Measurements from ENCODE around the gene COL20A1.
A peak's percentile ranks its signal among the peaks of the same experiment; 100 is the strongest.

Gene COL20A1

GRCh38 chr20:63344616-63345327, 51.8 kb downstream of the COL20A1 start:
- Histone ChIP-seq H3K27me3 (peaks cover 0 to 18% (median 0%) of the 10 kb centered on the region in 11 experiments; a peak in 7 of 22 replicates), H3K4me2 (peak overlapping the region in 9 of 11 experiments; percentile 33 to 82 (median 67); a peak in 17 of 22 replicates), H4K20me1 (peaks cover 0 to 18% (median 0%) of the 10 kb centered on the region in 11 experiments; a peak in 4 of 22 replicates), H3K36me3 (no peaks in the 10 kb centered on the region), H3K9me3 (replicated peaks in 1 of 11) (no peaks in the 10 kb centered on the region), H3K4me1 (peaks cover 0 to 23% (median 19%) of the 10 kb centered on the region in 10 experiments; a peak in 17 of 20 replicates), H3K4me3 (no peak overlapping the region), H3K9ac (no peak overlapping the region; a peak in 1 of 22 replicates), H3K27ac (no peak overlapping the region)
- TF ChIP-seq Cebpa-rat (IDR thresholded peaks at IDR 0.05): no peak

- no peak for TF ChIP-seq Cebpa-rat (IDR thresholded peaks at IDR 0.05)
- peaks cover 0 to 18% (median 0%) of the 10 kb centered on the region in 11 experiments; a peak in 7 of 22 replicates for H3K27me3 ChIP-seq
These were observed 52.5 kb downstream of the COL20A1 start for GRCh38 chr20:63345328-63346100.

GRCh38 chr20:63346131-63347080, 53.4 kb downstream of the COL20A1 start:
- Histone ChIP-seq H4K20me1 (peaks cover 0 to 18% (median 0%) of the 10 kb centered on the region in 11 experiments; a peak in 4 of 22 replicates), H3K9me3 (replicated peaks in 1 of 11) (peaks cover 0 to 9% (median 0%) of the 10 kb centered on the region in 11 experiments; a peak in 8 of 22 replicates), H3K36me3 (no peaks in the 10 kb centered on the region), H3K9ac (peak overlapping the region in 1 of 11 experiments; percentile 38; a peak in 1 of 22 replicates), H3K27ac (no peak overlapping the region), H3K27me3 (peaks cover 0 to 18% (median 0%) of the 10 kb centered on the region in 11 experiments; a peak in 7 of 22 replicates), H3K4me1 (peaks cover 0 to 23% (median 20%) of the 10 kb centered on the region in 10 experiments; a peak in 17 of 20 replicates), H3K4me3 (no peak overlapping the region), H3K4me2 (peak overlapping the region in 8 of 11 experiments; percentile 44 to 82 (median 70); a peak in 16 of 22 replicates)
- TF ChIP-seq Cebpa-rat (IDR thresholded peaks at IDR 0.05): no peak

More at GRCh38 chr20:63345328-63346100, 52.5 kb downstream of the COL20A1 start:
- H3K9ac ChIP-seq: peak overlapping the region in 2 of 11 experiments; percentile 24 to 38; a peak in 2 of 22 replicates
- no peak overlapping the region for H3K27ac ChIP-seq
- peaks cover 0 to 23% (median 19%) of the 10 kb centered on the region in 10 experiments; a peak in 17 of 20 replicates for H3K4me1 ChIP-seq
- H3K4me2 ChIP-seq: peak overlapping the region in 10 of 11 experiments; percentile 19 to 82 (median 64); a peak in 18 of 22 replicates
- peaks cover 0 to 18% (median 0%) of the 10 kb centered on the region in 11 experiments; a peak in 4 of 22 replicates for H4K20me1 ChIP-seq
- no peaks in the 10 kb centered on the region for H3K36me3 ChIP-seq
- 0 out of 22 replicates have a peak, but pooled peaks cover 0 to under 1% (median 0%) of the 10 kb centered on the region in 11 experiments for H3K9me3 ChIP-seq (replicated peaks in 1 of 11)
- no peak overlapping the region for H3K4me3 ChIP-seq

DNA sequence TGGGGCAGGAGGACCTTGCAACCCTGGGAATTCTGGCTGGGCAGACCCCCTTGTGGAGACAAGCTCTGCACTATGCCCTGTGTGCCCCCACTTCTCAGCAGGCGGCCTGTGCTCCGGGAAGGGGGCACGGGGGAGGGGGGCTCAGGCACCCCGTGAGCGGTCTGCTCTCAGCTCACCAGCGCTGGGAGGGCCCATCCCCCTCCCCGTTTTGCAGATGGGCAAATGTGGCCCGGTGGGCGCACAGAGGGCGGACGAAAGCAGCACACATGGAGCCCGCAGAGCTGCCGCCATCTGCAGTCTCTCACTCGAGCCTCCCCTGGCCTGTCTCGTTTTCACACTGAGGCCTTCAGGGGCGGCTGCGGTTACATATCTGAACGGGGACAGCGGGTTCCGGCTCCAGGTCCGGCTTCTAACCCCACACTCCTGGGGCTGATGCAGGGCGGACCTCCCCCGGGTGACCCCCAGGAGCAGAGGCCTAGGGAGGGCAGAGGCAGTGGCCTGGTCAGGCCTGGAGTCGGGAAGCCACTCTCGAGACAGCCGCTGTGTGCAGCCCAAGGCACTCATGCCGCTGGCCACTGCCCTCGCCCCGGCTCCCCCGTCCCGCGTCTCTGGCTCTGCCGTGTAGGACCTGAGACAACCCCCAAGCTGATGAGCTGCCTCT, 54.2 kb downstream of the COL20A1 start:
- Histone ChIP-seq H3K4me2 (no peak overlapping the region), H4K20me1 (peaks cover 0 to 18% (median 0%) of the 10 kb centered on the region in 11 experiments; a peak in 4 of 22 replicates), H3K9me3 (replicated peaks in 1 of 11) (peaks cover 0 to 14% (median 4%) of the 10 kb centered on the region in 11 experiments; a peak in 9 of 22 replicates), H3K36me3 (no peaks in the 10 kb centered on the region), H3K27ac (no peak overlapping the region), H3K27me3 (peaks cover 0 to 14% (median 2%) of the 10 kb centered on the region in 11 experiments; a peak in 7 of 22 replicates), H3K4me3 (no peak overlapping the region), H3K4me1 (peaks cover 0 to 29% (median 25%) of the 10 kb centered on the region in 10 experiments; a peak in 17 of 20 replicates), H3K9ac (no peak overlapping the region)
- no peak for TF ChIP-seq Cebpa-rat (IDR thresholded peaks at IDR 0.05)

DNA sequence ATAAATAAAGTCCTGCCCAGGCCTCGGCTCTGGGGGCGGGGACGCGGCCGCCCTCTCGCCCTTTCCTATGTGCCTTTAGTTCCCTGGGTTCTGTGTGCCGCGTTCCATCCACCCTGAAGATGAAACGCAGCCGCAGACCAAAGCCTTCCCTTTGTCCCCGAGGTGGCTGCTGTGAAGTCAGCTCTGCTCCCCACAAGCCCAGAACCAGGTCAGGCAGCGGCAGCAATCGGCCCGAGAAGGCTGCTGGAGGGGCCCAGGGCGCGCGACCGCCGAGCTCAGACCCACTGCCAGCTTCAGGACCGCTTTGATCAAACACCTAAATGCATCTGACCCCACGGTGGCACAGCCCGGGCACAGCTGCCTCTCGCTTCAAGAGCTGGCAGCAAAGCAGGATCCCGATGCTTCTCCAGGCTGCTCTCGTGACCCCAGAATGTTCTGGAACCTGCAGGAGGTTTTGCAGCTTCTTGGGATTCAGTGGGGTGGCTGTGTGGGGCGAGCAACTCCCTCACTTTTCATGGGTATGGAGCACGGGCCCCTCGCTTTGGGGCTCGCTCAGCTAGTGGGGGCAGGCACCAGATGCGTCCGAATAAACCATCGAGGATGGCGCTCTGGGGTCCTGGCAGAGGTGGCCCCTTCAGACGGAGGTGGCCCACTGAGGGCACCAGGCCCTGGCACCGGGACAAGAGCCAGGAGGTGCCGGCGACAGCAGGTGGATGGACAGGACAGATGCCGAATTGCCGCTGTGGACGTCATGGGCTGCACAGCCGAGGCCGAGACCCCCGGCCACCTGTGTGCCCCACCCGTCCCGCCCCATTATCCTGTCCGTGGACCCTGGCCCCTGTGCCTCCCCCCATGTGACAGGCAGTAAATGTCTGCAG, 55.2 kb downstream of the COL20A1 start:
- Histone ChIP-seq H3K4me2 (no peak overlapping the region), H3K27ac (no peak overlapping the region), H3K4me1 (peaks cover 0 to 39% (median 35%) of the 10 kb centered on the region in 10 experiments; a peak in 17 of 20 replicates), H3K36me3 (no peaks in the 10 kb centered on the region), H3K9me3 (replicated peaks in 1 of 11) (peaks cover 0 to 14% (median 4%) of the 10 kb centered on the region in 11 experiments; a peak in 9 of 22 replicates), H4K20me1 (peaks cover 0 to 23% (median 0%) of the 10 kb centered on the region in 11 experiments; a peak in 4 of 22 replicates), H3K4me3 (no peak overlapping the region), H3K9ac (no peak overlapping the region), H3K27me3 (peaks cover 0 to 10% (median 4%) of the 10 kb centered on the region in 11 experiments; a peak in 7 of 22 replicates)
- TF ChIP-seq Cebpa-rat (IDR thresholded peaks at IDR 0.05): no peak

- no peak for TF ChIP-seq Cebpa-rat (IDR thresholded peaks at IDR 0.05)
- H3K27me3 ChIP-seq: peaks cover 0 to 5% (median 0%) of the 10 kb centered on the region in 11 experiments; a peak in 3 of 22 replicates
These were observed 56.0 kb downstream of the COL20A1 start for GRCh38 chr20:63348828-63349515.

More at GRCh38 chr20:63348828-63349515, 56.0 kb downstream of the COL20A1 start:
- Histone ChIP-seq H3K4me1 (peaks cover 0 to 40% (median 36%) of the 10 kb centered on the region in 10 experiments; a peak in 17 of 20 replicates), H3K9ac (no peak overlapping the region), H3K36me3 (no peaks in the 10 kb centered on the region), H3K4me2 (no peak overlapping the region), H3K4me3 (no peak overlapping the region), H3K27ac (no peak overlapping the region), H3K9me3 (replicated peaks in 1 of 11) (peaks cover 0 to 14% (median 4%) of the 10 kb centered on the region in 11 experiments; a peak in 9 of 22 replicates), H4K20me1 (peaks cover 0 to 23% (median 0%) of the 10 kb centered on the region in 11 experiments; a peak in 4 of 22 replicates)

All from BLaER1 treated with 17β-estradiol and CSF1 and Interleukin-3, amounts not matched to agents 10 nM and 100 nM (cell line).